ENCODE data around the gene NBDY.
"Not testable (repeated sequence)": the region's sequence is repeated elsewhere in the genome, so short reads cannot be mapped to it uniquely, and the experiment has no call there.

The NBDY gene

GRCh38 chrX:56800801-56801200 lies 71.8 kb downstream of the NBDY start:
- DNase-seq (ENCODE audit: low spot score) = no peak

- no peak for DNase-seq (ENCODE audit: low spot score)
These were observed 73.4 kb downstream of the NBDY start for GRCh38 chrX:56802428-56802827.

DNA sequence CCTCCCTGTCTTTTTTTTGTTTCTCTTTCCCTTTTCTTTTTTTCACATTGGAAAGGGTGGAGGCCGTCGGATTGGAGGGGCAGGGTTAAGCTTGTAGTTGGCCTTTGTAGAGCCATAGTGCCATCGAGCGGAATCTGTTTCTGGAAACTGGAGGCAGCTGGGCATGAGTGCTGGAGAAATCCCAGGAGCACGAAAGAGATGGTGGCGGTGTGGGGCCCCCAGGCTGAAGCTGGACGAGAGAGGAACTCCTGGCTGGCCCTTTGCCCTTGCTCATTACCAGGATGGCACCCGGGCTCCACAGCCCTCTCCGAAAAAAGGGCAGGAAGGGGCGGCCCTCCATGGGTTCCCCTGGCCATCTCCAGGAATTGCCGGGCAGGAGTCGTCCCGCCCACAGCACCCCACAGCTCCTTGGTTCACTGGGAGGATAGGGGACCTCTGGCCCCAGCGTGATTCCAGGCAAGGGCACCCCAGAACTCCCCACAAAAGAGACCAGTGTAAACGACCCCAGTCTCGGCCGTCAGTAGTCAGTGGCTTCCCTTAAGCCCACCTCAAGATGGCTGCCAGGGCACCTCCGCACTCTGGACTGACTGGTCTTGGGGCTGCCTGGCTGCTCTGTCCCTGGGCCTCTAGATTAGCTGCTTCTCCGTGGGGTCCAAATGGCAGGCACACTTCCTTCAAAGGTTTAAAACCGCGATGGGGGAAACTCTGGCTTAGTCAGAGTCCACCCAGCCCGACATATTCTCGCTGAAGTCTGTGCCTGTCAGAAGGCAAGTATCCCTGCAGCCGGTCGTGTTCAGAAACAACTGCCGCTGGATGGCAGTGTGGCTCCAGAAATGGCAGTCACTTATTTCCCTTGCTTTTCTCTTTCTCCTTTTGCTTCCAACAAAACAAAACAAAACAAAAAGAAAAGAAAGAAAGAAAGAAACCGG lies 74.1 kb downstream of the NBDY start:
- DNase-seq (ENCODE audit: low spot score) = no peak

DNA sequence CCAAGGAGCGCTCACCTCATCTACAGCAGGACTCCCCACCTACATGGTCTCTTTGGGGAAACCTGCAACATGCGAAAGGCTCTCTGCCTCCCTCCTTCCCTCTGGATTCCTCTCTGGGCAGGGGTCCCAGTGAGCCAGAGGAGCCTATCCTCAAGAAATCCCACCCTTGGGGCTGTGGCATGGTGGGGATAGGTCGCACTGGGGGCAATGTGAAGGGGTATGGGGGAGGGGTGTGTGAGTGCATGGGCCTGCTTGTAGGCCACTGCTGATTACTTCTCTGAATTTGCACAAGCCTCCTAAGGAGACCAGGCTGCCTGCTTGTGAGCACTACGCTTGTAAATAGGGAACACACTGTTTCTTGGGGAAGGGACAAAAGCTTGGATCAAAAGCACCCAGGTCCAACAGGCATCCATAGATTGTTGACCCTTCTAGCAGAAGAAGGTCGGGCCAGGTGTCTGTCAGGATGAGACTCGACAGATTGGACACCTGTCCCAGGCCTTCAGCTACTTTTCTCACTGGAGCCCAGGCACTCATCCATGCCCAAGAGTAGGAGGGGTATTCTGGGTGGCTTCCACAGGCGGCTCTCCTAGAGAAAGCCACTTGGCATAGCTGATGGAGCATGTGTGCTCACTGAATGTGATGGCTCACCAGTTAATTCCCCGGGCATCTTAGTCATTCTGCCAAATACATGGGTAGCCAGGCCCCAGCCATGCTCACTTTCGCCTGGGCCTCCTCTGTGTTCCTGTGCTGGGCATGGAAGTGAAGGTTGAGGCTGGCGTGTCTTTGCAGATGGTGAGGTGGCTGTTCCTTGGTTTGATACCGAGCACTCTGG lies 75.0 kb downstream of the NBDY start:
- DNase-seq (ENCODE audit: low spot score) = no peak

DNA sequence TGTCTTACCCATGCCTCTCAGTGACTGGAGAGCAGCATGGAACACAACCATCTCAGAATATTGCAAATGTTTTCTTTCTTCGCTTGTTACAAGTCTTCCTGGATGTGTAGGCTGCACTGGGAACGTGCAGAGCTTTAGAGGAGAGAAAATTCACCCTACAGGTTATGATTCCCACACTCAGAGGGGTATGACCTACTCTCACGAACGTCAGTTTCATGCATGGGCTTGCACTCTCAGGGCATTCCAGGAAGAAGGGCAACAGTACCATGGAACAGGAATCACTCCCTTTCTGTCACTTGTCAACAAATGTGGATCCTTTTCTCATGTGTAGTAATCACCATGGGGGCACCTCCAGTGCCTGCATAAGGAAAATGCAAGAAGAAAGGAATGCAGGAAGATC lies 75.8 kb downstream of the NBDY start:
- DNase-seq (ENCODE audit: low spot score) = no peak

GRCh38 chrX:56805399-56805798 lies 76.4 kb downstream of the NBDY start:
- no peak for DNase-seq (ENCODE audit: low spot score)

DNA sequence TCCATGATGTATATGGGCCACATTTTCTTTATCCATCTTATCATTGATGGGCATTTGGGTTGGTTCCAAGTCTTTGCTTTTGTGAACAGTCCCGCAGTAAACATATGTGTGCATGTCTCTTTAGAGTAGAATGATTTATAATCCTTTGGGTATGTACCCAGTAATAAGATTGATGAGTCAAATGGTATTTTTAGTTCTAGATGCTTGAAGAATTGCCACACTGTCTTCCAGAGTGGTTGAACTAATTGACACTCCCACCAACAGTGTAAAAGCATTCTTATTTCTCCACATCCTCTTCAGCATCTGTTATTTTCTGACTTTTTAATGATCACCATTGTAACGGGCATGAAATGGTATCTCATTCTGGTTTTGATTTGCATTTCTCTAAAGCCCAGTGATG lies 77.1 kb downstream of the NBDY start:
- not testable (repeated sequence) for DNase-seq (ENCODE audit: low spot score)

GRCh38 chrX:56811599-56811998 lies 82.6 kb downstream of the NBDY start:
- DNase-seq (ENCODE audit: low spot score) = no peak

DNA sequence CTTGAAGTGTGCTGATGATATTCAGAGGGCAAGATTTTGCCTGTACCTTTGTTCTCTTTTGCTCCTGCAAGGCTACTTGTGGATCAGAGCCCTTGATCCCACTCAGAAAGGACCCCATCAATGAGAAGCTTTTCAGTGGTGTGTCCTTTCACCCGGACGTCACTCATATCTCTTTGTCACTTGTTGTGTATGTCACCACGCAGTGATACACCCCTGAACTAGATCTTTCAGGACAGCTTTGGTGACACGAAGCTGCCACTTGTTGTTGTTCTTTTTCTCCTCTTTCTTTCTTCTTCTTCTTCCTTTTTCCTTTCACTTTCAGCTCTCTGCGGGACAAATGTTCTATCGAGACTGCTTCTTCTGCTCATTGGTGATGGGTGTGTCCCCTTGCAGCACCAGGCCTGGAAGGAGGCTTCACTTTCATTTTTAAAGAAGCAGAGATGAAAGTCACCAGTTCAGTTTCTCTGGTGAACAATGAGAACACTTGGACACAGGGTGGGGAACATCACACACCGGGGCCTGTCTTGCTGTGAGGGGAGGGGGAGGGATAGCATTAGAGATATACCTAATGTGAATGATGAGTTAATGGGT lies 83.6 kb downstream of the NBDY start:
- DNase-seq (ENCODE audit: low spot score) = no peak

- DNase-seq (ENCODE audit: low spot score) = peak; percentile 1
These were observed 84.3 kb downstream of the NBDY start for GRCh38 chrX:56813318-56813837.

- DNase-seq (ENCODE audit: low spot score) = no peak
These were observed 88.1 kb downstream of the NBDY start for GRCh38 chrX:56817179-56817578.

- no peak for DNase-seq (ENCODE audit: low spot score)
These were observed 97.0 kb downstream of the NBDY start for GRCh38 chrX:56826020-56826419.

DNA sequence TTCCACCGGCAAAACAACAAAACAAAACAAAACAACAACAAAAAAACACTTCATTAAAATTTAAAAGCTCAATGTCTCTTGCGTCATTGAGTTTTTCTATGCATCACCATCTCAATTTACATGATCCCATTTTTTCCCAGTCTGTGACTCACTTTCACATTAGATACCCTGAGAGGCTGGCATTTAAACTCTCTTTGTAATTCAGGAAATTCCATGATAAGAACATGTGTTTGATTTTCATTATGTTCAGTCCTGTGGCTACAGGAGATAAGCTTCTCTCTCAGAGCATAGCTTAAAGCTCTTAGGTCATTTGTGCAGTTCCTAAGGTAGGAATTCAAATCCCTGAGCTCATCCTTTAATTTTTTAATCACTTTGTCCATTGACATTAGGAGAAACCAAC lies 104.6 kb downstream of the NBDY start:
- DNase-seq (ENCODE audit: low spot score) = no peak

DNA sequence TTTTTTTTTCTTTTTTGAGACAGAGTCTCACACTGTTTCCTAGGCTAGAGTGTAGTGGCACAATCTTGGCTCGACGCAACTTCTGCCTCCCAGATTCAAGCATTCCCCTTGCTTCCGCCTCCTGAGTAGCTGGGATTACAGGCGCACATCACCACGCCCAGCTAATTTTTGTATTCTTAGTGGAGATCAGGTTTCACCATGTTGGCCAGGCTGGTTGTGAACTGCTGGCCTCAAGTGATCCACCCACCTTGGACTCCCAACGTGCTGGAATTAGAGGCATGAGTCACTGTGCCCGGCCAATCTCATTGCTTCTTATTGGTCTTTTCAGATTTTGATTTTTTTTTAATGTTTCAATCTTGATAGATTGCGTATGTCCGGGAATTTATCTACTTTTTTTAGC lies 124.4 kb downstream of the NBDY start:
- no peak for DNase-seq (ENCODE audit: low spot score)

- no peak for DNase-seq (ENCODE audit: low spot score)
These were observed 128.0 kb downstream of the NBDY start for GRCh38 chrX:56857042-56857441.

DNA sequence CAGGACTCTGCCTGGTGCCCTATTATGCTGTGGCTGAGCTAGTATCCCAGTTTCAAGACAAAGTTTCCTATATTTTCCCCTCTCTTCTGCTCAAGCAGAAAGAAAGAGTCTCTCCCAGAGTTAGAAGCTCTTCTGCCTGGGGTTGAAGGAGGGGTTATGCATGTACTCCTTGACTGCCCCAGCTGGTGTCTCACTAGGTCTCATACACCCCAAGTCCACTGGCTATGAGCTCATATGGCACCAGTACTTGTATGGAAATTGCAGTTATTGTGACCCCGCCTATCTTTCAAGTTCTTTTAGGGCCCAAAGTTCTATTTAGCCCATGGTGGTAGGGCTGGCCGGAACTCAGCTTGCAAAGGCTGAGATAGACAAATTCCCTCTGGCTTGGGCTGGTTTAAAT lies 131.8 kb downstream of the NBDY start:
- no peak for DNase-seq (ENCODE audit: low spot score)
